22Rv1 (cell line): Measurements from ENCODE around the gene STK25.
"Not testable (repeated sequence)": the region's sequence is repeated elsewhere in the genome, so short reads cannot be mapped to it uniquely, and the experiment has no call there.

ENCODE experiments used
- H3K27ac ChIP-seq: fragments of 450-650 bp; 2 replicates; pipeline ENCODE4 v1.5.1; 2017
- ZFX ChIP-seq: fragments of 450-650 bp; IDR thresholded peaks from 2 replicates; pipeline ENCODE4 v1.6.1; 2017; ENCODE audit warnings: antibody characterized with exemption, borderline replicate concordance
- TF ChIP-seq, protein P1 (sequence below): fragments of 450-650 bp; IDR thresholded peaks from 2 replicates; pipeline ENCODE4 v1.5.1; 2017; ENCODE audit warnings: mild to moderate bottlenecking

Gene STK25

DNA sequence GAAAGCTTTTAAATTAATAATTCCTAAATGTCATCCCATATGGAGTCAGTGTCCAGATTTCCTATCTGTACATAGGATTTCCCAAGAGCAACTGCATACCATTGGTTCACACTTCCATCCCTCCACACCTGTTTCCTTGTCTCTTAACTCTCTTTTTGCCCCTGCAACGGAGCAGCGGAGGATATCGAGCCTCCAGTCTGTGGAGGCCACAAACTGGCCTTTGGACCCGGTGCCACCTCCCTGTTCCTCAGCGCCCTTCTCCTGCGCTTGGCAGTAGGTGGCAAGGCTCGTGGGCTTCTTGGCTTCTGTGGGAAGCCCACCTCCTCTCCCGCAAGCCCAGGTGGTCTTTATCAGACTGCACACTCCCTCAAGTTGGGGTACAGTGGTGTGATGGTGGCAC lies 23.8 kb upstream of the STK25 start:
- no peak overlapping the region for H3K27ac ChIP-seq
- no peak for TF ChIP-seq ZFX
- TF ChIP-seq, protein P1, sequence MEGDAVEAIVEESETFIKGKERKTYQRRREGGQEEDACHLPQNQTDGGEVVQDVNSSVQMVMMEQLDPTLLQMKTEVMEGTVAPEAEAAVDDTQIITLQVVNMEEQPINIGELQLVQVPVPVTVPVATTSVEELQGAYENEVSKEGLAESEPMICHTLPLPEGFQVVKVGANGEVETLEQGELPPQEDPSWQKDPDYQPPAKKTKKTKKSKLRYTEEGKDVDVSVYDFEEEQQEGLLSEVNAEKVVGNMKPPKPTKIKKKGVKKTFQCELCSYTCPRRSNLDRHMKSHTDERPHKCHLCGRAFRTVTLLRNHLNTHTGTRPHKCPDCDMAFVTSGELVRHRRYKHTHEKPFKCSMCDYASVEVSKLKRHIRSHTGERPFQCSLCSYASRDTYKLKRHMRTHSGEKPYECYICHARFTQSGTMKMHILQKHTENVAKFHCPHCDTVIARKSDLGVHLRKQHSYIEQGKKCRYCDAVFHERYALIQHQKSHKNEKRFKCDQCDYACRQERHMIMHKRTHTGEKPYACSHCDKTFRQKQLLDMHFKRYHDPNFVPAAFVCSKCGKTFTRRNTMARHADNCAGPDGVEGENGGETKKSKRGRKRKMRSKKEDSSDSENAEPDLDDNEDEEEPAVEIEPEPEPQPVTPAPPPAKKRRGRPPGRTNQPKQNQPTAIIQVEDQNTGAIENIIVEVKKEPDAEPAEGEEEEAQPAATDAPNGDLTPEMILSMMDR = no peak

DNA sequence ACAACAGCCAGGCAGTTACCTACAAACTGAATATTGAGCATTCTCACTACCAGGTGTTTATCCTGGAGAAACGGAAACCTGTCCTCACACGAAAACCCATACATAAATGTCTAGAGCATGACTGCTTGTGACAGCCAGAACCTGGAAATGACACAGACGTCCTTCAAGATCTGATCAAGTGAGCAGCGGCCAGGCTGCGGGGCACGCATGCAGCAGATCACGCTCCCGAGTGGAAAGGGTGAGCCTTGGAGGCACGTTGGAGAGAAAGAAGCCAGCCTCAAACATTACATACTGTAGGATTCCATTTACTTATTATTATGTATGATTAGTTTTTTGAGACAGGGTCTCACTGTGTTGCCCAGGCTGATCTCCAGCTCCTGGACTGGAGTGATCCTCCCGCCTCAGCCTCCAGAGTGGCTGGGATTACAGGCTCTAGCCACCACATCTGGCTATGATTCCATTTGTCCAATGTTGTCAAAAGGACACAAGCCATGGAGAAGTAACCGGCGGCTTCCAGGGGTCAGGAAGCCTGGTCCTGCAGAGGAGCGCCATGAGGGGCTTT lies 22.9 kb upstream of the STK25 start:
- TF ChIP-seq ZFX = no peak
- TF ChIP-seq, protein P1 = no peak
- H3K27ac ChIP-seq = no peak overlapping the region

GRCh38 chr2:241530571-241530970 lies 22.2 kb upstream of the STK25 start:
- no peak overlapping the region for H3K27ac ChIP-seq
- TF ChIP-seq, protein P1 = no peak

DNA sequence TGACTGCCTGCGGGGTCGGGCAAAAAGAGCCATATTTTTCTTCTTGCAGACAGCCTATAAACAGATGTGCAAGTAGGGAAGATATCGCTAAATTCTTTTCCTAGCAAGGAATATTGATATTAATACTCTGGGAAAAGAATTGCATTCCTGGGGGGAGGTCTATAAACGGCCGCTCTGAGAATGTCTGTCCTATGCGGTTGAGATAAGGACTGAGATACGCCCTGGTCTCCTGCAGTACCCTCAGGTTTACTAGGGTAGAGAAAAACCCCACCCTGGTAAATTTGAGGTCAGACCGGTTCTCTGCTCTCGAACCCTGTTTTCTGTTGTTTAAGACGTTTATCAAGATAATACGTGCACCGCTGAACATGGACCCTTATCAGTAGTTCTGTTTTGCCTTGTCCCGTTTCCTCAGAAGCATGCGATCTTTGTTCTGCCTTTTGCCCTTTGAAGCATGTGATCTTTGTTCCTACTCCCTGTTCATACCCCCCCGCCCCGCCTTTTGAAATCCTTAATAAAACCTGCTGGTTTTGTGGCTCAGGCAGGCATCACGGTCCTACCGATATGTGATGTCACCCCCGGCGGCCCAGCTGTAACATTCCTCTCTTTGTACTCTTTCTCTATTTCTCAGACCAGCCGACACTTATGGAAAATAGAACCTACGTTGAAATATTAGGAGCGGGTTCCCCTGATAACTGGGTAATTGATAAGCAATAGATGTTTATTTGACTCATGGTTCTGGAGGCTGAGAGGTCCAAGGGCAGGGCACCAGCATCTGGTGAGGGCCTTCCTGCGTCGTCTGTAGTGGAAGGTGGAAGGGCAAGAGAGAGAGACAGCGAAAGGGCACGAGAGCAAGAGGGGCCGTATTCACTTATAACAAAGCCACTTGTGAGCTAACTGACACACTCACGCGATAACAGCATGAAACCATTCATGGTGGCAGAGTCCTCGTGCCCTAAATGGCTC lies 17.7 kb upstream of the STK25 start:
- not testable (repeated sequence) for H3K27ac ChIP-seq

GRCh38 chr2:241522477-241522876 lies 14.1 kb upstream of the STK25 start:
- no peak for TF ChIP-seq ZFX
- TF ChIP-seq, protein P1 = no peak
- H3K27ac ChIP-seq = no peak overlapping the region

GRCh38 chr2:241519669-241520068 lies 11.3 kb upstream of the STK25 start:
- TF ChIP-seq, protein P1 = no peak
- TF ChIP-seq ZFX = no peak
- H3K27ac ChIP-seq = no peak overlapping the region

DNA sequence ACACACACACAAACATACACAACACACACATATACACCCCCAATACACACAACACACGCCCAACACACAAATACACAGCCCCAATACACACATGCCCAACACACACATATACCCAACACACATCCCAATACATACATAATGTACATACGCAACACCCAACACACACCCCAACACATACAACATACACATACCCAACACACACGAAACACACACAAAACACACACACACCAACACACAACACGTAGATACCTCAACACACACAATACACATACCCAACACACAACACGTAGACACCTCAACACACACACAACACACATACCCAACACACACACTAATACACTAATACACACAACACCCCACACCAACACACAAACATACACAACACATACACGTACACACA lies 8.9 kb upstream of the STK25 start:
- TF ChIP-seq, protein P1 = no peak
- no peak for TF ChIP-seq ZFX
- H3K27ac ChIP-seq = no peak overlapping the region
